ENCODE data around the gene AUH.
A peak's percentile ranks its signal among the peaks of the same experiment; 100 is the strongest.

The AUH gene

DNA sequence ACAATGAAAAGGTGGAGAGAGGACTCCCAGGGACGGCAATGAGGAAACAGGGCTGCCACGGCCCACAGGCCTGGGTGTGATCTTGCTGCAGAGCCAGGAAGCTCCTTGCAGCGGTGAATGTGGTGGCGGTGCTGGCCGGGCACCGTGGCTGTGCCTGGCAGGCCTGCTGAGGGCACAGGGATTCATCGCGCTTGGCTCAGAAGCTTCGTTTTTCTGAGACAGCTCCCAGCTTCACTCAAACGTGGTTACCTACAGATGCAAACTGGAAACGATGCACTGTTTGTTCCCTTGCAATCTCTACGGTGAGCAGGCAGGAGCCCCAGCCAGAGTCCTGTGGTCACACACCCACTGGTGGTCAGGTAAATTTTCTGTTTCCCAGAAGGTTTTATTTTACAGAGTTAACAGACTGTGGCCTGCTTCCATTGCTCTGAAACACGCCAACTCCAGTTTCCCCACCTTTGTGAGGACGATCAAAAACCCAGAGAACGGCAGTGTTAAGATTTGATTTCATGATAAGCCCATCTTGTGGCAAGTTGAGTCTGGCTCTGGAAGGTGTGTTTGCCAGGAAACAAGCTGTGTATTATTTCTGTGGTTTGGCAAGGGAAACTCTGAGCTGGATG lies 183.9 kb downstream of the AUH start:
- FAIRE-seq (no peak), DNase-seq (ENCODE audit: insufficient read length, low spot score) (no peak)
- no peak for TF ChIP-seq POLR2A (IDR thresholded peaks at IDR 0.05; ENCODE audit: low read depth, low read length)

DNA sequence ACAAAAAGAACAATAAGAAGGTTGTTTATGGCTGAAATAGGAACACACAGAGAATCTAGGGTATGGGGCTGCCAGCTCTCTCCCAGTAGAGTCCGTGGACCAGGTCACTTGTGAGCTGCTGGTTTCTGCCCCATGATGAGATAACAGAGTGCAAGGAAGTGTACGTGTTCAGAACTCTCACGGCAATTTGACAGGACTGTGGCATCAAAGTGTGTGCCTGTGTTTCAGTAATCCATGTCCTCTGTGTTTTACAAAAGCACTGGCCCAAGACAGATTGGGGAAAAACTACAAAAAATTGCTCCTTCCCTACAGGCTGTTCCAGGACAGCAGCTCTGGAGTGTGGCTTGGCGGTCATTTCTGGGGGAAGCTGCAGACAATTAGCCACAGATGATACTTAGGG lies 184.6 kb downstream of the AUH start:
- no peak for DNase-seq (ENCODE audit: insufficient read length, low spot score)
- no peak for TF ChIP-seq POLR2A (IDR thresholded peaks at IDR 0.05; ENCODE audit: low read depth, low read length)
- FAIRE-seq = no peak

DNA sequence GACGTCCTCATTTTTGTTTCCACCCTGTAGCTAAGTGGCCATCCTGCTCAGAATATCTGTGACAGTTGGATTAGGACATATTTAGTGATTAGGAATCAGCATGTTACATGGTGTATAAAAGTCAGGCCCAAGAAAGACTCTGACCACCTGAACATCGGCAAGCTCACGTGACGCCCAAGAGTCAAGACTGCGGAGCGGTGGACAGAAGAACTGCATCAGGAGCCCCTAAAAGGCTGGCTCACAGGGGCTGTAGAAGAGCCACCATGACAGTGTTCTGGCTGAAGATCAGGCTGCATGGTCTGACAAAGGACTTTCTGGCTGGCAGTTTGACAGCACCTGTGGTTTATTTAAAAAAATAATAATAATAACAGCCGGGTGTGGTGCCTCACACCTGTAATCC lies 185.3 kb downstream of the AUH start:
- no peak for TF ChIP-seq POLR2A (IDR thresholded peaks at IDR 0.05; ENCODE audit: low read depth, low read length)
- DNase-seq (ENCODE audit: insufficient read length, low spot score) (no peak), FAIRE-seq (no peak)

DNA sequence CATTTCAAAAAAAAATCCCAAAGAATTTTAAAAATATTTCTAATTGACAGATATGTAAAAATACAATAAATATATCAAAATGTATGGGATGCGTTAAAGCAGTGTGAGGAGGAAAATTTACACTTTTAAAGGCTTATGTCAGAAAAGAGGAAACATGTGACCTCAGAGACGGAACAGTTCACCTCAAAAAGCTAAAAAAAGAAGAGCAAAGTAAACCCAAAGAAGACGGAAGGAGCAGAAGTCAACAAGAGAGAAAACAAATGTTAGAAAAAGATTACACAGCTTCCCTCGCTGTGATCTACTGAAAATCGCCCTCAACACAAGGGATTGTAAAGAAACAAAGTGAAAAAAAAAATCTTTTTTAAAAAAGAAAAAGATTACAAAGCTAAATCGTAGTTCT lies 186.9 kb downstream of the AUH start:
- TF ChIP-seq POLR2A (IDR thresholded peaks at IDR 0.05; ENCODE audit: low read depth, low read length) = no peak
- FAIRE-seq = no peak
- DNase-seq (ENCODE audit: insufficient read length, low spot score) = no peak

DNA sequence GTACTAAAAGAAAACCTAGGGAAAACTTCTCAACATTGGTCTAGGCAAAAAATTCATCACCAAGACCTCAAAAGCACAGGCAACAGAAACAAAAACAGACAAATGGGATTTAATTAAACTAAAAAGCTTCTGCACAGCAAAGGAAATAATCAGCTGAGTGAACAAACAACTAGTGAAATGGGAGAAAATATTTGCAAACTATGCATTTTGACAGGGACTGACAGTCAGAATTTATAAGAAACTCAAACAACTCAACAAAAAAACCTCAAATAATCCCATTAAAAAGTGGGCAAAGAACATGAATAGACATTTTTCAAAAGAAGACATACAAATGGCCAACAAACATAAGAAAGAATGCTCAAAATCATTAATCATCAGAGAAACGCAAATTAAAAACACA lies 189.4 kb downstream of the AUH start:
- DNase-seq (ENCODE audit: insufficient read length, low spot score) (no peak), FAIRE-seq (no peak)
- no peak for TF ChIP-seq POLR2A (IDR thresholded peaks at IDR 0.05; ENCODE audit: low read depth, low read length)

DNA sequence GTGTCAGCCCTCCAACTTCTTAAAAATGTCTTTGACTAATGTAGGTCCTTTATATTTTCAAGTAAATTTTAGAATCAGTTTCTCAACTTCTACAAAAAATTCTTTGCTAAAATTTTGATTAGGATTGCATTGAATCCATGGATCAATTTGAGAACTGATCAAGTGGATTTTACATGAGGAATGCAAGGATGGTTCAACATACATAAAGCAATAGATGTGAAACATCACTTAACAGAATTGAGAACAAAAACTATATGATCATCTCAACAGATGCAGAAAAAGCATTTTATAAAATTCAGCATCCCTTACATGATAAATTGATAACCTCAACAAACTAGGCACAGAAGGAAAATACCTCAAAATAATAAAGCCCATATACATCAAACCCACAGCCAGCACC lies 190.8 kb downstream of the AUH start:
- FAIRE-seq (no peak), DNase-seq (ENCODE audit: insufficient read length, low spot score) (no peak)
- TF ChIP-seq POLR2A (IDR thresholded peaks at IDR 0.05; ENCODE audit: low read depth, low read length) = no peak

DNA sequence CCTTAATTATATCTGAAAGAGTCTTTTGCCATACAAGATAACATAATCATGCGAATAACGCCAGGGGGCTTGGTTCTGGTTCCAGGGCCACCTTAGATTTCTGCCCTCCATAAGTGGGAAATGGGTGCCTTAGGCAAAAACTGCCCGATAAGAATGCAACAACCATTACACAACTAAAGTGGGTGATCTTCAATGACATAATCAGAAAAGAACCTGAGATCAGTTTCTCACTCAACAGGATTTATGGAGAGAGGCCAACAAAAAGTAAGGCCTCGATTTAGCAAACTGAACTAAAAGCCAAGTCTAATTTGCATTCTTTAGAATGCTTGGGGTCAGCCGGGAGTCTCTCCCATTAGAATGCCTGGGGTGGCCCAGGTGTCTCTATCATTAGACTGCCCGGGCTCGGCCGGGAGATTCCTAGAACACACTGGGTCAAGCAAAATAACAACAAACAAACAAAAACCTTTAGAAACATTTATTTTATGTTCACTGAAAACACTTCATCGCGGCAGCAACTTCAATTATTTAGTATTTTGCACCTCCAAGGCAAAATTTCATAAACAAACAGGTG lies 194.8 kb downstream of the AUH start:
- no peak for DNase-seq (ENCODE audit: insufficient read length, low spot score)
- FAIRE-seq = no peak
- TF ChIP-seq POLR2A (IDR thresholded peaks at IDR 0.05; ENCODE audit: low read depth, low read length) = no peak

DNA sequence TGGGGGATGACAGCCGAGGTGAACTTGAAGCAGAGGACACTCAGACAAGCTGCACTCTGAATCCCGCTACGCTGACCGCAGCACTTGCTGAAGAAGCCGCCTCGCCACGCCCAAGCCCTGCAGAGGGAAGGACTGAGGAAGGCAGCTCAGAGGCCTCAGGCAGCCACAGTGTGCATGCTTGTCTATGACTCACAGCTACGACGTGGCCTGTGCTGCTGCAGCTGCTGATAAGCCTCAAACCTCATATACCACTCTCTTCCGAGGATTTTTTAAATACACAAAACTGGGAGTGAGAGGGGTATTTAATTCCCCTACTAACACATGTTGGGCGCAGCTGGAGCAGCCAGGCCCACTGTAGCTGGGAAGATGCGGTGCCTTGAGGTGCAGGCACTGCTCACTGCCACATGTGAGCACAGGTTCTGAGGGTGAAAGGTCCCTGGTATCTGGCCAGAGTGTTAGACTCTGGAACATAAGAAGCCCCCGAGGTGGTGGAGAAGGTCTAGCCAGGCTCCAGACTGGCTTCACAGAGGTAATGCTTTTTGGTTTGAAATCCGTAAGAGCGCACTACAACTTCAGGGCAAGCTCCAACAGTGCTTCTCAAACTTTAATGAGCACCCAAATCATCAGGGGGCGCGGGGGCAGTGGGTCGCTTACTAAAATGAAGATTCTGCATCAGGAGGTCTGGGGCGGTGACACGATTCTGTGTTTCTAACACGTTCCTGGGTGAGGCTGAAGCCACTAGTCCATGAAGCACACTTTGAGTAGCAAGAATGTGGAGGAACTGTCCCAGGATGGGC lies 196.8 kb downstream of the AUH start:
- peak; percentile 99 for DNase-seq (ENCODE audit: insufficient read length, low spot score)
- peak; percentile 96 for FAIRE-seq
- TF ChIP-seq POLR2A (IDR thresholded peaks at IDR 0.05; ENCODE audit: low read depth, low read length) = no peak

All from H54 (cell line).